ENCODE measurements around the gene FLNA. TPM values are rescaled to one million over a fixed set of nuclear protein-coding genes. Genes with fewer than 3 reads are reported as not detected.

Gene FLNA
- total RNA-seq, 1 donor from 2014 or later, result 1,080 TPM

DNA sequence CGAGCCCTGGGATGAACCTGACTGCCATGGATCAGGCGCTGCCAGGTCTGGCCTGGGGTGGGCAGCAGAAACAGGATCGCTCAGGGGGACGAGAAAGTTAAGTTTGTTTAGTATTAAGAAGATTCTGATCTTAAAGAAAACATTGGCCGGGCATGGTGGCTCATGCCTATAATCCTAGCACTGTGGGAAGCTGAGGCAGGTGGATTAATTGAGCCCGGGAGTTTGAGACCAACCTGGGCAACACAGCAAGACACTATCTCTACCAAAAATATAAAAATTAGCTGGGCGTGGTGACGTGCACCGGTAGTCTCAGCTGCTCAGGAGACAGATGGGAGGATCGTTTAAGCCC, 696 bp upstream of the FLNA start:
- TF ChIP-seq, protein P1, sequence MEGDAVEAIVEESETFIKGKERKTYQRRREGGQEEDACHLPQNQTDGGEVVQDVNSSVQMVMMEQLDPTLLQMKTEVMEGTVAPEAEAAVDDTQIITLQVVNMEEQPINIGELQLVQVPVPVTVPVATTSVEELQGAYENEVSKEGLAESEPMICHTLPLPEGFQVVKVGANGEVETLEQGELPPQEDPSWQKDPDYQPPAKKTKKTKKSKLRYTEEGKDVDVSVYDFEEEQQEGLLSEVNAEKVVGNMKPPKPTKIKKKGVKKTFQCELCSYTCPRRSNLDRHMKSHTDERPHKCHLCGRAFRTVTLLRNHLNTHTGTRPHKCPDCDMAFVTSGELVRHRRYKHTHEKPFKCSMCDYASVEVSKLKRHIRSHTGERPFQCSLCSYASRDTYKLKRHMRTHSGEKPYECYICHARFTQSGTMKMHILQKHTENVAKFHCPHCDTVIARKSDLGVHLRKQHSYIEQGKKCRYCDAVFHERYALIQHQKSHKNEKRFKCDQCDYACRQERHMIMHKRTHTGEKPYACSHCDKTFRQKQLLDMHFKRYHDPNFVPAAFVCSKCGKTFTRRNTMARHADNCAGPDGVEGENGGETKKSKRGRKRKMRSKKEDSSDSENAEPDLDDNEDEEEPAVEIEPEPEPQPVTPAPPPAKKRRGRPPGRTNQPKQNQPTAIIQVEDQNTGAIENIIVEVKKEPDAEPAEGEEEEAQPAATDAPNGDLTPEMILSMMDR (IDR thresholded peaks at IDR 0.05), result no peak
- Histone ChIP-seq H3K4me3 (peak overlapping the region; percentile 75), H3K9me3 (no peaks in the 10 kb centered on the region), H3K27ac (no peak overlapping the region), H3K27me3 (ENCODE audit: low read depth) (no peaks in the 10 kb centered on the region), H3K4me1 (peaks cover 38% of the 10 kb centered on the region), H3K36me3 (no peaks in the 10 kb centered on the region)
- no peak for DNase-seq
- ATAC-seq, result no peak
- intact Hi-C loops (cut with DNase I), result no loop called here

DNA sequence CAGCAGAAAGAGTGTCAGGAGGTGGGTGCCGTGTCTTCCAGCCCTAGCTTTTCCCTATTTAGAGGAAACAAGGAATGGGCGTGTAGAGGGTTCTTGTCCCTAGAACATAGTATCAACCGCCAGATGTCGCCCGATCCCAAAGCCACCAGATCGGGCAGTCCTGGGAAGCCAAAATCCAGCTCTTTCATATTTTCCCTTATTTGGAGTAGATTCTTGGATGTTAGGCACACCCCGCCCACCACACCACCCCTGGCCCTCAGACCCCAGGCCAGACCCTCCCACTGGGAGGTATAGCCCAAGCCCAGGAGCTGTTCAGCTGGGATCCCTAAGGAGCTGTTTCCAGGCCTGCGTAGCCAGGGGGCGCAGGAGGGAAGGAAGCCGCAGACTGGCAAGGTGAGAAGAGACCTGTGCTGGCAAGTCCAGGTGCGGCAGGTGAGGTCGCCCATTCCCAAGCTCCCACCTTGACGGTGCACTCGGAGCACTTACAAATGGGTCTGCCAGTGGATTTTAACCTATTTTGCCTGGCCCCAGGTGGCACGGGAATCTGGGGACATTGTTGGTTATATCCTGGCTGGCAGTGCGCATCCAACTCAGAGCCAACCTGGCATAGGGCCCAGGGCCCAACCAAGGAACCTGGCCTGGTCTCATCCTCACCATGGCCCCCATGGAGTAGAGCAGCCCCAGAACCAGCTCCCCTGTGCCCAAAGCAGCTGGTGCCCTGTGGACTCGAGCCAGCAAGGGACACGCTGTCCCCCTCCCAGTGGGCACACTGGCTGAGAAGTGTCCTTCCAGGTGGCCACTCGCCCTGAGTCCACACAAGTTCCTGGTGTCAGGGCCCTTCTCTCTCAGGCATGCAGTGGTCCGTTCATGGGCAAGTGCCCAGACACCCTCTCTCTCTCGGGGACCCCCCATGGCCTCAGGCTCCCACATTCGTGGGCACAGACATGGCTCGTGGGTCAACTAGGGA, 811 bp downstream of the FLNA start:
- Histone ChIP-seq H3K27ac (peak overlapping the region; percentile 65), H3K36me3 (no peaks in the 10 kb centered on the region), H3K9me3 (no peaks in the 10 kb centered on the region), H3K27me3 (ENCODE audit: low read depth) (no peaks in the 10 kb centered on the region), H3K4me3 (peak overlapping the region; percentile 75), H3K4me1 (peaks cover 38% of the 10 kb centered on the region)
- DNase-seq, result no peak
- intact Hi-C loops (cut with DNase I), result no loop called here
- TF ChIP-seq, protein P1 (IDR thresholded peaks at IDR 0.05), result peak; percentile 55
- ATAC-seq, result peak in 1 of 2 donors; percentile 13

DNA sequence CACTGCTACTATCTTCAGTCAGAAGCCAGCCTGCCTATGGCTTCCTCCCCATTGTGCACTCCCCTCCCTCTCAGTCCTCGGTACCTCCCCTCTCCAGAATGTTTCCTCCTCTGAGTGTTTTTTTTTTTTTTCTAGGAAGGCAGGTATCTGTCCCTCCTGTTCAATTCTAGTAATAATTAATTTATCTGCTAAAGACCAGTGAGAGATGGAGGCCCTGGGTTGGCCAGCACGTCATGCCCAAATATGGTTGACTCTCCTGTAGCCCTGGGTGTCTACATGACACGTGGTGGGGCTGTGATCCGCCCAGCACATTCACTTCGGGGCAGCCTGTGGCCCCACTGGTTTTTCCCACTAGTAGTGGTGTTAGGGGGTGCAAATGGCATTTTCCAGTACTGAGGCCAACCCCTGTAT, 1.8 kb downstream of the FLNA start:
- H3K4me1 ChIP-seq, result peaks cover 44% of the 10 kb centered on the region
- DNase-seq, result no peak
- H3K27me3 ChIP-seq (ENCODE audit: low read depth), result no peaks in the 10 kb centered on the region
- intact Hi-C loops (cut with DNase I), result no loop called here
- no peaks in the 10 kb centered on the region for H3K9me3 ChIP-seq
- H3K36me3 ChIP-seq, result peaks cover 7% of the 10 kb centered on the region
- no peak overlapping the region for H3K27ac ChIP-seq
- ATAC-seq, result no peak
- peak overlapping the region; percentile 75 for H3K4me3 ChIP-seq
- TF ChIP-seq, protein P1 (IDR thresholded peaks at IDR 0.05), result no peak

DNA sequence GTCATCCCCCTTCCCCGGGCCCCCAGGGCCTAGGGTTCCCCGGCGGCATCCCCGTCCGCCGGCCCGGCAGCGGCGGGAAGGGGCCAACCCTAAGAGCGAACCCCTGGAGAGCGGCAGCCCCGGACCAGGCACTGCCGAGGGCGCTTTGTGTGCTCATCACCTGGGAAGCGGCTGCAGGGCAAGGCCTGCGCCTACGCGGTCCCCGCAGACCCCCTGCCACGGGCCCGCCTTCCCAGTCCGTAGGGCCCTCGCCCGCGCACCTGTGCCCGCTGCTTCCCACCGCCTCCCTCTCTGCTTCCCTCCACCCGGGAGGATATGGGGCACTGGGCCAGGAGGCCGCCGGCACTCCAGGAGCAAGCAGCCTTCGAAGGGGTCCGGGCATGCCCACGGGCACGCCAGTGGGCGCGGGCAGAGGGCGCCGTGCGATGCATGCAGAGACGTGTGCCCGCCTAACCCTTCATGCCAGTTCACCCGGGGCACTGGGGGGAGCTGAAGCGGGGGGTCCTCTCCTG, 2.6 kb downstream of the FLNA start:
- Histone ChIP-seq H3K27ac (peak overlapping the region; percentile 88), H3K9me3 (no peaks in the 10 kb centered on the region), H3K36me3 (peaks cover 15% of the 10 kb centered on the region), H3K4me1 (peaks cover 48% of the 10 kb centered on the region), H3K27me3 (ENCODE audit: low read depth) (no peaks in the 10 kb centered on the region), H3K4me3 (peak overlapping the region; percentile 75)
- TF ChIP-seq, protein P1 (IDR thresholded peaks at IDR 0.05), result no peak
- intact Hi-C loops (cut with DNase I), result no loop called here
- ATAC-seq (no peak), DNase-seq (no peak)

DNA sequence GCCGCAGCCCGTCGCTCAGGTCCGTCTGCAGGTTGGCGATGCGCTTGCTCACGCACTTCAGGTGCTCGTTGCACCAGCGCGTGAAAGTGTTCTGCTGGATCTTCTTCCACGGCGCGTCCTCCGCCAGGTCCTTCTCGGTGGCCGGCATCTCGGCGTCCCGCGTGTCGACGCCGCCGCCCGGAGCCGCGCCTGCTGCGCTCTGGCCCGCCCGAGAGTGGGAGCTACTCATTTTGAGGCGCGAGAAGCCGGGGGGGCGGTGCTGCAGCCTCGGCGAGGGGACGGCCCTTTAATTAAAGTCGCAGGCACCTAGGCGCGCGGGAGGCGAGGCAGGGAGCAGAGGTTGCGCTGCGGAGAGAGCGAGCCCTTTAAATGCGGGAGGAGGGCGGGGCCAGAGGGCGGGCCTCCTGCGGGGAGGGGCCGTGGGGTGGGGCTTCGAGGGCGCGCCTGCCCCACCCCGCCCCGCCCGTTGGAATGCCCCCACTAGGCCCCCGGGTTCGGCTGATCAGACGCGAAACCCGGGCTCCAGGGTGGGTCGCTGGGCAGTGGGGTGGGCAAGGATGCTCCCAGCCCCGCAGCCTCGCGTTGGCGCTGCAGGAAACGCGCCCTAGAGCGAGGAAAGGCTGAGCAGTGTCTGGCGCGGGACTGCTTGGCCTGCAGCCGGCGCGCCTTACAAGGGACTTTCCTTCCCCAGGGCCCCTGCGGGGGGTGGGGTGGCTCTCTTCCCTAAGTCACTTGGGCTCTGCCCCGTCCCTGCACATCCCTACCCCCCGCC, 3.2 kb downstream of the FLNA start:
- Histone ChIP-seq H3K27me3 (ENCODE audit: low read depth) (no peaks in the 10 kb centered on the region), H3K36me3 (peaks cover 21% of the 10 kb centered on the region), H3K9me3 (no peaks in the 10 kb centered on the region), H3K4me1 (peaks cover 54% of the 10 kb centered on the region), H3K4me3 (peak overlapping the region; percentile 75), H3K27ac (peak overlapping the region; percentile 88)
- peak; percentile 96 for DNase-seq
- TF ChIP-seq, protein P1 (IDR thresholded peaks at IDR 0.05), result no peak
- intact Hi-C loops (cut with DNase I), result no loop called here
- peak; percentile 77 to 86 for ATAC-seq
